GM12878 (cell line): Measurements from ENCODE around the gene ACTG1. TPM values are rescaled to one million over a fixed set of nuclear protein-coding genes. Genes with fewer than 3 reads are reported as not detected.

ENCODE experiments used
- ATAC-seq: fragments of 200-7000 bp; cut with Tn5 transposase; 3 replicates; pipeline ENCODE4 v1.9.1; 2020; ENCODE audit warnings: mild to moderate bottlenecking, moderate library complexity
- BruUV-seq: library from RNA; stranded (reverse); fragments of 400-500 nt; replicated peaks from 2 replicates; lab custom pipeline; 2021; lab: Mats Ljungman, UMichigan
- CTCF ChIA-PET: fragments of 300-600 bp; sonication (Branson Sonifier 250); formaldehyde crosslinking; extraction: SDS; loops from one replicate; lab custom pipeline; 2021; ENCODE audit warnings: inconsistent platforms; lab: Yijun Ruan, JAX
- POLR2A ChIA-PET: fragments of 350-600 bp; formaldehyde crosslinking; extraction: SDS; loops from one replicate; lab custom pipeline; 2021; ENCODE audit warnings: inconsistent platforms; lab: Charles Lee
- RAD21 ChIA-PET: fragments of 300-600 bp; sonication (Branson Sonifier 250); formaldehyde crosslinking; loops from one replicate; lab custom pipeline; 2023; ENCODE audit warnings: antibody characterized with exemption; ENCODE audit not compliant: unreplicated experiment; lab: Charles Lee
- SMC1A ChIA-PET: fragments of 300-600 bp; sonication (Branson Sonifier 250); formaldehyde crosslinking; loops from one replicate; lab custom pipeline; 2023; ENCODE audit not compliant: unreplicated experiment, uncharacterized antibody; lab: Charles Lee
- DNase-seq: peaks from one replicate; pipeline ENCODE4 v3.0.0-alpha.2; 2011; ENCODE audit warnings: low read depth, low spot score
- FAIRE-seq: peaks from 3 replicates; lab custom pipeline; 2011; peaks lifted over from hg19 to GRCh38; lab: Jason Lieb, UNC
- H2AFZ ChIP-seq: 2 replicates; pipeline ENCODE4 v1.6.0; 2011; ENCODE audit warnings: low read depth, low read length, control low read depth; ENCODE audit not compliant: control insufficient read depth
- H3K27ac ChIP-seq: 2 replicates; pipeline ENCODE4 v1.5.1; 2011; ENCODE audit warnings: control low read depth; ENCODE audit not compliant: control insufficient read depth, insufficient read depth
- H3K27me3 ChIP-seq, 2 experiments: replicated peaks in 1 of 2; 2 replicates each; pipeline versions ENCODE4 v1.6.0 to v1.6.1; 2011; ENCODE audit warnings: low read length in 1 of 2; ENCODE audit not compliant: control insufficient read depth in 2 of 2, insufficient read depth in 2 of 2
- H3K36me3 ChIP-seq, 2 experiments: 2 replicates each; pipeline ENCODE4 v1.5.1; 2011; ENCODE audit warnings: low read length in 1 of 2; ENCODE audit not compliant: control insufficient read depth in 2 of 2, insufficient read depth in 2 of 2
- H3K4me1 ChIP-seq: 2 replicates; pipeline ENCODE4 v1.6.1; 2011; ENCODE audit warnings: mild to moderate bottlenecking, low read length, moderate library complexity, mixed read lengths; ENCODE audit not compliant: control insufficient read depth, insufficient read depth
- H3K4me2 ChIP-seq: 2 replicates; pipeline ENCODE4 v1.6.0; 2011; ENCODE audit warnings: control low read depth; ENCODE audit not compliant: control insufficient read depth, insufficient read depth
- H3K4me3 ChIP-seq: fragments of 200-600 bp; sonication (generic); 2 replicates; pipeline ENCODE4 v1.5.1; 2016
- H3K79me2 ChIP-seq: 2 replicates; pipeline ENCODE4 v1.6.0; 2011; ENCODE audit warnings: low read length; ENCODE audit not compliant: control insufficient read depth, insufficient read depth
- H3K9ac ChIP-seq: 2 replicates; pipeline ENCODE4 v1.8.0; 2011; ENCODE audit warnings: low read length, control low read depth, mixed read lengths; ENCODE audit not compliant: control insufficient read depth, insufficient read depth
- H3K9me3 ChIP-seq: replicated peaks from 3 replicates; pipeline ENCODE4 v1.5.1; 2011; ENCODE audit warnings: mild to moderate bottlenecking, low read length; ENCODE audit not compliant: control insufficient read depth, insufficient read depth
- H4K20me1 ChIP-seq: 2 replicates; pipeline ENCODE4 v1.6.0; 2011; ENCODE audit not compliant: control insufficient read depth, insufficient read depth
- CEBPZ ChIP-seq: fragments of 150-350 bp; IDR thresholded peaks from 2 replicates; pipeline ENCODE4 v1.6.1; 2016; ENCODE audit warnings: low read depth, low read length
- FOXM1 ChIP-seq: IDR thresholded peaks from 2 replicates; pipeline ENCODE4 v1.6.1; 2012; ENCODE audit warnings: low read depth, mild to moderate bottlenecking, inconsistent platforms, low read length, moderate library complexity
- NR2C1 ChIP-seq: fragments of 450-650 bp; IDR thresholded peaks from 2 replicates; pipeline ENCODE4 v1.6.1; 2017; ENCODE audit warnings: antibody characterized with exemption, mild to moderate bottlenecking, moderate library complexity
- POLR2A ChIP-seq: IDR thresholded peaks from 2 replicates; pipeline ENCODE4 v1.6.1; 2011; ENCODE audit warnings: low read depth, mild to moderate bottlenecking, low read length
- RCOR1 ChIP-seq: conservative IDR thresholded peaks from 2 replicates; pipeline ENCODE4 v1.6.1; 2012; ENCODE audit warnings: low read depth, low read length, improper control_type of control experiment
- SPI1 ChIP-seq: IDR thresholded peaks from 2 replicates; pipeline ENCODE4 v1.6.1; 2011; ENCODE audit warnings: low read depth, mild to moderate bottlenecking, low read length, moderate library complexity, borderline replicate concordance; ENCODE audit not compliant: insufficient read depth
- TBL1XR1 ChIP-seq: IDR thresholded peaks from 2 replicates; pipeline ENCODE4 v1.6.1; 2012; ENCODE audit warnings: low read depth, low read length, improper control_type of control experiment
- ZNF687 ChIP-seq: fragments of 450-650 bp; IDR thresholded peaks from 2 replicates; pipeline ENCODE4 v1.6.1; 2017; ENCODE audit warnings: mild to moderate bottlenecking, moderate library complexity
- WGBS: methylation state at CpG from one replicate; pipeline ENCODE4 v1.1.6; 2016; ENCODE audit warnings: low lambda C conversion rate; ENCODE audit not compliant: insufficient replicate concordance, insufficient coverage; ENCODE audit errors: missing lambda C conversion rate; 5-methylcytosine and 5-hydroxymethylcytosine counted together
- in situ Hi-C: fragments of 300-500 bp; cut with MboI; formaldehyde crosslinking; loops from 9 replicates; pipeline ENCODE4 v1.14.3; 2018; ENCODE audit warnings: mixed read lengths
- intact Hi-C: fragments of 100-400 bp; cut with micrococcal nuclease; formaldehyde crosslinking; loops from one replicate; pipeline ENCODE4 v1.14.2; 2022; ENCODE audit not compliant: unreplicated experiment
- polyA plus RNA-seq, 11 experiments: library from polyadenylated mRNA; depleted of rRNA in 4 of 11; unstranded in 6 of 11; stranded (reverse) in 5 of 11; fragments of >200 nt; fragmentation: Nextera tagmentation in 4 of 11; fragmentation: Illumina TruSeq in 1 of 11; extraction: Ambion mirVana in 4 of 11; extraction: Trizol in 1 of 11; gene quantifications; 1 replicate in 1 of 11; 2 replicates in 10 of 11; pipeline versions ENCODE4 v1.2.1 to v1.2.3, GENCODE V29; 2011 to 2016; ENCODE audit warnings: inconsistent platforms in 2 of 11, missing spikeins in 2 of 11, low read depth in 1 of 11
- total RNA-seq, 4 experiments: library from RNA; depleted of rRNA in 3 of 4; stranded (reverse); fragments of >200 nt in 3 of 4; fragmentation: Illumina TruSeq in 1 of 4; extraction: Trizol in 1 of 4; gene quantifications; 2 replicates each; pipeline versions ENCODE4 v1.2.1 to v1.2.3, GENCODE V29; 2013 to 2021

ACTG1 gene
- total and polyA plus RNA-seq, 10 of the 15 experiments (the other 5 are each of a cell fraction or from before 2014, with no cell fraction given), result 810 to 6,105 (median 3,650) TPM

- TF ChIP-seq CEBPZ, result no peak
- no peak for TF ChIP-seq TBL1XR1
- TF ChIP-seq NR2C1, result no peak
- TF ChIP-seq FOXM1, result no peak
Measured at GRCh38 chr17:81529437-81529803, 16.8 kb upstream of the ACTG1 start (continued).

GRCh38 chr17:81528651-81529436 is 16.2 kb upstream of the ACTG1 start:
- Histone ChIP-seq H3K36me3 (no peaks in the 10 kb centered on the region), H3K4me1 (no peaks in the 10 kb centered on the region), H3K9me3 (no peaks in the 10 kb centered on the region), H2AFZ (no peak overlapping the region), H3K9ac (no peak overlapping the region), H3K4me3 (no peak overlapping the region), H3K4me2 (no peak overlapping the region), H3K27me3 (no peaks in the 10 kb centered on the region), H4K20me1 (no peaks in the 10 kb centered on the region), H3K79me2 (no peaks in the 10 kb centered on the region), H3K27ac (no peak overlapping the region)
- FAIRE-seq (no peak), DNase-seq (no peak), ATAC-seq (no peak)
- WGBS, result 72% methylated on average over 45 of the region's 62 CpGs
- ChIA-PET POLR2A (no interaction called here), SMC1A (no interaction called here), CTCF (interaction anchor here (1.0 kb wide), 1 partner anchor 69 kb away, joined by 3 read pairs; no protein-coding TSS in a partner anchor), RAD21 (no interaction called here)
- in situ Hi-C loops, result no loop called here
- TF ChIP-seq ZNF687, result no peak
- peak; percentile 28; the same call in 1 of the 2 replicates for TF ChIP-seq POLR2A
- no peak for TF ChIP-seq SPI1
- TF ChIP-seq RCOR1, result no peak
- intact Hi-C loops, result no loop called here
- no TSS peak for BruUV-seq
